Measurements from ENCODE around the gene FOXC1.
A peak's percentile ranks its signal among the peaks of the same experiment; 100 is the strongest.

The FOXC1 gene

DNA sequence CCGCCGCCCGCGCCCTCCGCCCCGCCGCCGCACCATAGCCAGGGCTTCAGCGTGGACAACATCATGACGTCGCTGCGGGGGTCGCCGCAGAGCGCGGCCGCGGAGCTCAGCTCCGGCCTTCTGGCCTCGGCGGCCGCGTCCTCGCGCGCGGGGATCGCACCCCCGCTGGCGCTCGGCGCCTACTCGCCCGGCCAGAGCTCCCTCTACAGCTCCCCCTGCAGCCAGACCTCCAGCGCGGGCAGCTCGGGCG is 1.5 kb downstream of the FOXC1 start:
- H3K9me3 ChIP-seq (ENCODE audit: severe bottlenecking): no peaks in the 10 kb centered on the region
- peaks cover 8% of the 10 kb centered on the region for H3K4me1 ChIP-seq (ENCODE audit: insufficient read depth, poor library complexity, severe bottlenecking)
- peak overlapping the region; percentile 86 for H3K27ac ChIP-seq (ENCODE audit: poor library complexity, severe bottlenecking)
- ATAC-seq (ENCODE audit: low read depth) (no peak; the same call in 2 of the 3 replicates), DNase-seq (ENCODE audit: low spot score) (no peak)
- no peaks in the 10 kb centered on the region for H3K27me3 ChIP-seq (ENCODE audit: insufficient read depth, poor library complexity, severe bottlenecking)
- TF ChIP-seq, protein P1, sequence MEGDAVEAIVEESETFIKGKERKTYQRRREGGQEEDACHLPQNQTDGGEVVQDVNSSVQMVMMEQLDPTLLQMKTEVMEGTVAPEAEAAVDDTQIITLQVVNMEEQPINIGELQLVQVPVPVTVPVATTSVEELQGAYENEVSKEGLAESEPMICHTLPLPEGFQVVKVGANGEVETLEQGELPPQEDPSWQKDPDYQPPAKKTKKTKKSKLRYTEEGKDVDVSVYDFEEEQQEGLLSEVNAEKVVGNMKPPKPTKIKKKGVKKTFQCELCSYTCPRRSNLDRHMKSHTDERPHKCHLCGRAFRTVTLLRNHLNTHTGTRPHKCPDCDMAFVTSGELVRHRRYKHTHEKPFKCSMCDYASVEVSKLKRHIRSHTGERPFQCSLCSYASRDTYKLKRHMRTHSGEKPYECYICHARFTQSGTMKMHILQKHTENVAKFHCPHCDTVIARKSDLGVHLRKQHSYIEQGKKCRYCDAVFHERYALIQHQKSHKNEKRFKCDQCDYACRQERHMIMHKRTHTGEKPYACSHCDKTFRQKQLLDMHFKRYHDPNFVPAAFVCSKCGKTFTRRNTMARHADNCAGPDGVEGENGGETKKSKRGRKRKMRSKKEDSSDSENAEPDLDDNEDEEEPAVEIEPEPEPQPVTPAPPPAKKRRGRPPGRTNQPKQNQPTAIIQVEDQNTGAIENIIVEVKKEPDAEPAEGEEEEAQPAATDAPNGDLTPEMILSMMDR (IDR thresholded peaks at IDR 0.05; ENCODE audit: poor library complexity, severe bottlenecking): peak; percentile 79
- H3K36me3 ChIP-seq (ENCODE audit: low read depth): no peaks in the 10 kb centered on the region
- peak overlapping the region; percentile 88 for H3K4me3 ChIP-seq (ENCODE audit: severe bottlenecking)

DNA sequence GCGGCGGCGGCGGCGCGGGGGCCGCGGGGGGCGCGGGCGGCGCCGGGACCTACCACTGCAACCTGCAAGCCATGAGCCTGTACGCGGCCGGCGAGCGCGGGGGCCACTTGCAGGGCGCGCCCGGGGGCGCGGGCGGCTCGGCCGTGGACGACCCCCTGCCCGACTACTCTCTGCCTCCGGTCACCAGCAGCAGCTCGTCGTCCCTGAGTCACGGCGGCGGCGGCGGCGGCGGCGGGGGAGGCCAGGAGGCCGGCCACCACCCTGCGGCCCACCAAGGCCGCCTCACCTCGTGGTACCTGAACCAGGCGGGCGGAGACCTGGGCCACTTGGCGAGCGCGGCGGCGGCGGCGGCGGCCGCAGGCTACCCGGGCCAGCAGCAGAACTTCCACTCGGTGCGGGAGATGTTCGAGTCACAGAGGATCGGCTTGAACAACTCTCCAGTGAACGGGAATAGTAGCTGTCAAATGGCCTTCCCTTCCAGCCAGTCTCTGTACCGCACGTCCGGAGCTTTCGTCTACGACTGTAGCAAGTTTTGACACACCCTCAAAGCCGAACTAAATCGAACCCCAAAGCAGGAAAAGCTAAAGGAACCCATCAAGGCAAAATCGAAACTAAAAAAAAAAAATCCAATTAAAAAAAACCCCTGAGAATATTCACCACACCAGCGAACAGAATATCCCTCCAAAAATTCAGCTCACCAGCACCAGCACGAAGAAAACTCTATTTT is 2.0 kb downstream of the FOXC1 start:
- Histone ChIP-seq H3K27ac (ENCODE audit: poor library complexity, severe bottlenecking) (peak overlapping the region; percentile 86), H3K4me1 (ENCODE audit: insufficient read depth, poor library complexity, severe bottlenecking) (peaks cover 8% of the 10 kb centered on the region), H3K27me3 (ENCODE audit: insufficient read depth, poor library complexity, severe bottlenecking) (no peaks in the 10 kb centered on the region), H3K9me3 (ENCODE audit: severe bottlenecking) (no peaks in the 10 kb centered on the region), H3K36me3 (ENCODE audit: low read depth) (no peaks in the 10 kb centered on the region), H3K4me3 (ENCODE audit: severe bottlenecking) (peak overlapping the region; percentile 88)
- TF ChIP-seq, protein P1 (IDR thresholded peaks at IDR 0.05; ENCODE audit: poor library complexity, severe bottlenecking): peak; percentile 56
- ATAC-seq (ENCODE audit: low read depth): peak; percentile 3; the same call in 1 of the 3 replicates
- DNase-seq (ENCODE audit: low spot score): no peak

DNA sequence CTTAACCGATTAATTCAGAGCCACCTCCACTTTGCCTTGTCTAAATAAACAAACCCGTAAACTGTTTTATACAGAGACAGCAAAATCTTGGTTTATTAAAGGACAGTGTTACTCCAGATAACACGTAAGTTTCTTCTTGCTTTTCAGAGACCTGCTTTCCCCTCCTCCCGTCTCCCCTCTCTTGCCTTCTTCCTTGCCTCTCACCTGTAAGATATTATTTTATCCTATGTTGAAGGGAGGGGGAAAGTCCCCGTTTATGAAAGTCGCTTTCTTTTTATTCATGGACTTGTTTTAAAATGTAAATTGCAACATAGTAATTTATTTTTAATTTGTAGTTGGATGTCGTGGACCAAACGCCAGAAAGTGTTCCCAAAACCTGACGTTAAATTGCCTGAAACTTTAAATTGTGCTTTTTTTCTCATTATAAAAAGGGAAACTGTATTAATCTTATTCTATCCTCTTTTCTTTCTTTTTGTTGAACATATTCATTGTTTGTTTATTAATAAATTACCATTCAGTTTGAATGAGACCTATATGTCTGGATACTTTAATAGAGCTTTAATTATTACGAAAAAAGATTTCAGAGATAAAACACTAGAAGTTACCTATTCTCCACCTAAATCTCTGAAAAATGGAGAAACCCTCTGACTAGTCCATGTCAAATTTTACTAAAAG is 2.7 kb downstream of the FOXC1 start:
- H3K36me3 ChIP-seq (ENCODE audit: low read depth): no peaks in the 10 kb centered on the region
- H3K27ac ChIP-seq (ENCODE audit: poor library complexity, severe bottlenecking): peak overlapping the region; percentile 86
- TF ChIP-seq, protein P1 (IDR thresholded peaks at IDR 0.05; ENCODE audit: poor library complexity, severe bottlenecking): no peak
- ATAC-seq (ENCODE audit: low read depth) (no peak), DNase-seq (ENCODE audit: low spot score) (no peak)
- peak overlapping the region; percentile 88 for H3K4me3 ChIP-seq (ENCODE audit: severe bottlenecking)
- H3K9me3 ChIP-seq (ENCODE audit: severe bottlenecking): no peaks in the 10 kb centered on the region
- H3K27me3 ChIP-seq (ENCODE audit: insufficient read depth, poor library complexity, severe bottlenecking): no peaks in the 10 kb centered on the region
- H3K4me1 ChIP-seq (ENCODE audit: insufficient read depth, poor library complexity, severe bottlenecking): peaks cover 8% of the 10 kb centered on the region

DNA sequence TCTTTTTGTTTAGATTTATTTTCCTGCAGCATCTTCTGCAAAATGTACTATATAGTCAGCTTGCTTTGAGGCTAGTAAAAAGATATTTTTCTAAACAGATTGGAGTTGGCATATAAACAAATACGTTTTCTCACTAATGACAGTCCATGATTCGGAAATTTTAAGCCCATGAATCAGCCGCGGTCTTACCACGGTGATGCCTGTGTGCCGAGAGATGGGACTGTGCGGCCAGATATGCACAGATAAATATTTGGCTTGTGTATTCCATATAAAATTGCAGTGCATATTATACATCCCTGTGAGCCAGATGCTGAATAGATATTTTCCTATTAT is 3.2 kb downstream of the FOXC1 start:
- H3K27ac ChIP-seq (ENCODE audit: poor library complexity, severe bottlenecking): no peak overlapping the region
- 0 out of 3 replicates have a peak, but pooled peaks have one; percentile 7 for ATAC-seq (ENCODE audit: low read depth)
- H3K4me1 ChIP-seq (ENCODE audit: insufficient read depth, poor library complexity, severe bottlenecking): peaks cover 8% of the 10 kb centered on the region
- peak overlapping the region; percentile 88 for H3K4me3 ChIP-seq (ENCODE audit: severe bottlenecking)
- TF ChIP-seq, protein P1 (IDR thresholded peaks at IDR 0.05; ENCODE audit: poor library complexity, severe bottlenecking): no peak
- no peaks in the 10 kb centered on the region for H3K27me3 ChIP-seq (ENCODE audit: insufficient read depth, poor library complexity, severe bottlenecking)
- no peaks in the 10 kb centered on the region for H3K36me3 ChIP-seq (ENCODE audit: low read depth)
- no peak for DNase-seq (ENCODE audit: low spot score)
- H3K9me3 ChIP-seq (ENCODE audit: severe bottlenecking): no peaks in the 10 kb centered on the region

DNA sequence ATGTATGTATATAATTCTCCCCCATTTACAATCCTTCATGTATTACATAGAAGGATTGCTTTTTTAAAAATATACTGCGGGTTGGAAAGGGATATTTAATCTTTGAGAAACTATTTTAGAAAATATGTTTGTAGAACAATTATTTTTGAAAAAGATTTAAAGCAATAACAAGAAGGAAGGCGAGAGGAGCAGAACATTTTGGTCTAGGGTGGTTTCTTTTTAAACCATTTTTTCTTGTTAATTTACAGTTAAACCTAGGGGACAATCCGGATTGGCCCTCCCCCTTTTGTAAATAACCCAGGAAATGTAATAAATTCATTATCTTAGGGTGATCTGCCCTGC is 3.6 kb downstream of the FOXC1 start:
- DNase-seq (ENCODE audit: low spot score) (no peak), ATAC-seq (ENCODE audit: low read depth) (no peak)
- Histone ChIP-seq H3K9me3 (ENCODE audit: severe bottlenecking) (no peaks in the 10 kb centered on the region), H3K27me3 (ENCODE audit: insufficient read depth, poor library complexity, severe bottlenecking) (no peaks in the 10 kb centered on the region), H3K4me3 (ENCODE audit: severe bottlenecking) (peak overlapping the region; percentile 88), H3K4me1 (ENCODE audit: insufficient read depth, poor library complexity, severe bottlenecking) (peaks cover 8% of the 10 kb centered on the region), H3K27ac (ENCODE audit: poor library complexity, severe bottlenecking) (no peak overlapping the region), H3K36me3 (ENCODE audit: low read depth) (no peaks in the 10 kb centered on the region)
- TF ChIP-seq, protein P1 (IDR thresholded peaks at IDR 0.05; ENCODE audit: poor library complexity, severe bottlenecking): no peak
